PC-3 (cell line): ENCODE data around the gene CSK. TPM values are rescaled to one million over a fixed set of nuclear protein-coding genes. Genes with fewer than 3 reads are reported as not detected.

ENCODE experiments used
- ATAC-seq: fragments of 200-7000 bp; cut with Tn5 transposase; 2 replicates; pipeline ENCODE4 v1.9.1; 2020; ENCODE audit warnings: mild to moderate bottlenecking, moderate library complexity
- BruUV-seq: library from RNA; stranded (reverse); fragments of 400-500 nt; replicated peaks from 2 replicates; lab custom pipeline; 2021; lab: Mats Ljungman, UMichigan
- CTCF ChIA-PET: fragments of 300-600 bp; sonication (Branson Sonifier 250); formaldehyde crosslinking; loops from one replicate; lab custom pipeline; 2022; ENCODE audit warnings: antibody characterized with exemption; lab: Charles Lee
- POLR2A ChIA-PET: fragments of 300-600 bp; sonication (Branson Sonifier 250); formaldehyde crosslinking; loops from one replicate; lab custom pipeline; 2022; ENCODE audit warnings: antibody characterized with exemption; ENCODE audit not compliant: unreplicated experiment; lab: Charles Lee
- DNase-seq: peaks from one replicate; pipeline ENCODE4 v3.0.0-alpha.2; 2015
- H2AFZ ChIP-seq: fragments of 300-600 bp; sonication (generic); 2 replicates; pipeline ENCODE4 v1.6.0; 2016; ENCODE audit warnings: antibody characterized with exemption, low read length
- H3F3A ChIP-seq: fragments of 300-600 bp; sonication (generic); one replicate; pipeline ENCODE4 v1.6.0; 2017; ENCODE audit warnings: antibody characterized with exemption, low read length, control low read depth, mild to moderate bottlenecking; ENCODE audit not compliant: unreplicated experiment
- H3K27ac ChIP-seq: fragments of 300-600 bp; sonication (generic); 2 replicates; pipeline ENCODE4 v1.5.1; 2016; ENCODE audit warnings: mild to moderate bottlenecking, low read length
- H3K27me3 ChIP-seq: fragments of 300-600 bp; sonication (generic); 2 replicates; pipeline ENCODE4 v1.6.1; 2016; ENCODE audit warnings: low read length, mixed read lengths
- H3K36me3 ChIP-seq: fragments of 300-600 bp; sonication (generic); 2 replicates; pipeline ENCODE4 v1.6.1; 2016; ENCODE audit warnings: low read depth, mixed run types, low read length, mixed read lengths
- H3K4me1 ChIP-seq: fragments of 300-600 bp; sonication (generic); 2 replicates; pipeline ENCODE4 v1.5.1; 2016; ENCODE audit warnings: low read length; ENCODE audit not compliant: insufficient read depth
- H3K4me2 ChIP-seq: fragments of 300-600 bp; sonication (generic); 2 replicates; pipeline ENCODE4 v1.6.0; 2016; ENCODE audit warnings: low read length
- H3K4me3 ChIP-seq: fragments of 300-600 bp; sonication (generic); 2 replicates; pipeline ENCODE4 v1.5.1; 2016; ENCODE audit warnings: mild to moderate bottlenecking, low read length, mixed read lengths
- H3K79me2 ChIP-seq: fragments of 300-600 bp; sonication (generic); 2 replicates; pipeline ENCODE4 v1.6.1; 2017; ENCODE audit warnings: low read length, mixed read lengths
- H3K9ac ChIP-seq: fragments of 300-600 bp; sonication (generic); 2 replicates; pipeline ENCODE4 v1.6.0; 2016; ENCODE audit warnings: mild to moderate bottlenecking, low read length
- H3K9me2 ChIP-seq: fragments of 300-600 bp; sonication (generic); replicated peaks from 2 replicates; pipeline ENCODE4 v1.6.1; 2016; ENCODE audit warnings: mixed run types, low read length, mixed read lengths
- H3K9me3 ChIP-seq: fragments of 300-600 bp; sonication (generic); 2 replicates; pipeline ENCODE4 v1.6.1; 2016; ENCODE audit warnings: low read length, mixed read lengths
- H4K20me1 ChIP-seq: fragments of 300-600 bp; sonication (generic); 2 replicates; pipeline ENCODE4 v1.6.1; 2016; ENCODE audit warnings: low read length, mixed read lengths
- CTCF ChIP-seq: fragments of 300-600 bp; sonication (generic); conservative IDR thresholded peaks from 2 replicates; pipeline ENCODE4 v1.5.1; 2017; ENCODE audit warnings: antibody characterized with exemption, low read depth, mild to moderate bottlenecking, low read length
- EZH2 ChIP-seq: fragments of 300-600 bp; sonication (generic); IDR thresholded peaks from one replicate; pipeline ENCODE4 v1.6.1; 2017; ENCODE audit warnings: antibody characterized with exemption, mild to moderate bottlenecking, low read length; ENCODE audit not compliant: unreplicated experiment
- EZH2phosphoT487 ChIP-seq: fragments of 300-600 bp; sonication (generic); IDR thresholded peaks from 2 replicates; pipeline ENCODE4 v1.6.1; 2018; ENCODE audit warnings: mild to moderate bottlenecking, antibody characterized with exemption, low read length, borderline replicate concordance
- intact Hi-C: fragments of 100-400 bp; cut with micrococcal nuclease; formaldehyde crosslinking; loops from 2 replicates; pipeline ENCODE4 v1.9.0; 2023
- total RNA-seq: library from RNA; depleted of rRNA; stranded (reverse); fragments of >200 nt; gene quantifications from 2 replicates; pipeline ENCODE4 v1.2.3, GENCODE V29; 2014

The CSK gene
- total RNA-seq, 1 experiment from 2014 or later = 38.0 TPM

- H3K27me3 ChIP-seq = no peaks in the 10 kb centered on the region
- no peak overlapping the region for H3K27ac ChIP-seq
- H3K9me3 ChIP-seq = no peaks in the 10 kb centered on the region
- BruUV-seq = no TSS peak
- ChIA-PET CTCF (no interaction called here), POLR2A (no interaction called here)
- H3F3A ChIP-seq = no peaks in the 10 kb centered on the region
- H4K20me1 ChIP-seq = 0 out of 2 replicates have a peak, but pooled peaks cover 1% of the 10 kb centered on the region
- peak; percentile 30 for ATAC-seq
- H3K9me2 ChIP-seq = no peaks in the 10 kb centered on the region
- peak overlapping the region; percentile 65; the same call in 1 of the 2 replicates for H2AFZ ChIP-seq
- peak overlapping the region; percentile 85 for H3K9ac ChIP-seq
- H3K79me2 ChIP-seq = peaks cover 50% of the 10 kb centered on the region
- peak overlapping the region; percentile 99 for H3K4me2 ChIP-seq
- peaks cover 18% of the 10 kb centered on the region for H3K4me1 ChIP-seq
- TF ChIP-seq EZH2 (no peak), CTCF (no peak), EZH2phosphoT487 (no peak)
- no peaks in the 10 kb centered on the region; the same call in 1 of the 2 replicates for H3K36me3 ChIP-seq
- intact Hi-C loops = no loop called here
- H3K4me3 ChIP-seq = peak overlapping the region; percentile 98
- DNase-seq = no peak
These were observed 585 bp downstream of the CSK start for GRCh38 chr15:74782259-74783071.

DNA sequence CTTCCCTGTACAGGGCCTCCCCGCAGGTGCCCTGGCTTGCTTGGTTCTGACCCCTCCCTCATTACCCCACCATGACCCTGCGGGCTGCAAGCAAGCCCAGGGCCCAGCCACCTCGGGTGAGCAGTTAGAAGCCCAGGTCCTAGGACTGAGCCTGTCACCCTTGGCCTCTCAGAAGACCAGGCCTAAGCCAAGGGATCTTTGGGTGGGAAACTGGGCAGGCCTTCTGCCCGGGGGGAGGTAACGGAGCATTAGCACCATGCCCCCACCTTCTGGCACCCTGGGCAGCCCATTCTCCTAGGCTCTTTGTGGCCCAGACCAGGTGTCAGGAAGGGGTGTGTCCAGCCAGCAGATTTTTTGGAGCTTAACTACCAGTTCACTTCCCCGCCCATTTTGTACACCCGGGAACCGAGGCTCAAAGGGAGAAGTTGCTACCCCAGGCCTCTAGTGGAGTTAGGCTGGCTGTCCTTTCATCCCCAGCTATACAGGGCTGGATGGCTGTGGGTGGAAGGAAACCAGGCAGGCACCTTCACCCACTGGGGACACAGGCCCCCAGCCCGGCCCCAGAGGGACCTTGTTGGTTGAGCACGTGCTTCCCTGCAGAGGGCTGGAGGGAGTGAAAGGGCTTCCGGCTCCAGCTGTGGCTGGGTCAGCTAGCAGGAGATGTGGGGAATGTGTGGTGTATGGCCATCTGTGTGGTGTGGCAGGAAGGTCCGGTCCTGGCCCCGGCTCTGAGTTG, 1.4 kb downstream of the CSK start:
- TSS peak; percentile 31 for BruUV-seq
- H3K79me2 ChIP-seq = peaks cover 58% of the 10 kb centered on the region
- TF ChIP-seq EZH2 (no peak), EZH2phosphoT487 (no peak), CTCF (no peak)
- ATAC-seq = peak; percentile 20
- peak overlapping the region; percentile 98 for H3K4me3 ChIP-seq
- H3K36me3 ChIP-seq = no peaks in the 10 kb centered on the region; the same call in 1 of the 2 replicates
- peak overlapping the region; percentile 85 for H3K9ac ChIP-seq
- no peaks in the 10 kb centered on the region for H3K9me3 ChIP-seq
- no peak overlapping the region for H3K27ac ChIP-seq
- H3K4me2 ChIP-seq = peak overlapping the region; percentile 99
- H3K4me1 ChIP-seq = peaks cover 18% of the 10 kb centered on the region
- POLR2A ChIA-PET = interaction anchor here (0.5 kb wide), 1 partner anchor 45 kb away, joined by 3 read pairs; no protein-coding TSS in a partner anchor
- peak overlapping the region; percentile 48; the same call in 1 of the 2 replicates for H2AFZ ChIP-seq
- no peaks in the 10 kb centered on the region for H3K27me3 ChIP-seq
- no peaks in the 10 kb centered on the region for H3K9me2 ChIP-seq
- intact Hi-C loops = no loop called here
- H3F3A ChIP-seq = no peaks in the 10 kb centered on the region
- DNase-seq = no peak
- CTCF ChIA-PET = interaction anchor here (0.8 kb wide), 1 partner anchor 10 kb away, joined by 3 read pairs; no protein-coding TSS in a partner anchor
- 0 out of 2 replicates have a peak, but pooled peaks cover 6% of the 10 kb centered on the region for H4K20me1 ChIP-seq
